Urinary bladder (tissue), 4 donors: Measurements from ENCODE around the gene MOXD1. TPM values are rescaled to one million over a fixed set of nuclear protein-coding genes. Genes with fewer than 3 reads are reported as not detected.
A peak's percentile ranks its signal among the peaks of the same experiment; 100 is the strongest.

Source experiments
- DNase-seq: peaks from one replicate; pipeline ENCODE4 v3.0.0-alpha.2; 2015; ENCODE audit errors: extremely low spot score
- H3K27ac ChIP-seq: one replicate; pipeline ENCODE4 v1.5.1; 2013; ENCODE audit warnings: low read depth, mild to moderate bottlenecking, moderate library complexity
- H3K36me3 ChIP-seq: one replicate; pipeline ENCODE4 v1.6.1; 2013; ENCODE audit warnings: mild to moderate bottlenecking, moderate library complexity; ENCODE audit not compliant: insufficient read depth
- H3K4me1 ChIP-seq: one replicate; pipeline ENCODE4 v1.6.1; 2013; ENCODE audit warnings: mild to moderate bottlenecking, moderate library complexity; ENCODE audit not compliant: insufficient read depth
- H3K4me3 ChIP-seq: one replicate; pipeline ENCODE4 v1.5.1; 2013; ENCODE audit warnings: low read depth, low read length
- WGBS: extraction: QIAGEN DNeasy Blood & Tissue Kit; methylation state at CpG from one replicate; pipeline ENCODE4 v1.1.7; 2013; 5-methylcytosine and 5-hydroxymethylcytosine counted together
- polyA plus RNA-seq: library from polyadenylated mRNA; stranded (reverse); fragments of 200-250 nt; gene quantifications from one replicate; pipeline ENCODE4 v1.2.3, GENCODE V29; 2013
- total RNA-seq: library from RNA; depleted of rRNA; stranded (reverse); fragments of >200 nt; gene quantifications from one replicate; pipeline ENCODE4 v1.2.3, GENCODE V29; 2014
- donor health status: healthy with polysubstance abuse.
- donor health status: healthy.

MOXD1 gene
- total and polyA plus RNA-seq, 2 donors: 22.4 to 123 TPM

DNA sequence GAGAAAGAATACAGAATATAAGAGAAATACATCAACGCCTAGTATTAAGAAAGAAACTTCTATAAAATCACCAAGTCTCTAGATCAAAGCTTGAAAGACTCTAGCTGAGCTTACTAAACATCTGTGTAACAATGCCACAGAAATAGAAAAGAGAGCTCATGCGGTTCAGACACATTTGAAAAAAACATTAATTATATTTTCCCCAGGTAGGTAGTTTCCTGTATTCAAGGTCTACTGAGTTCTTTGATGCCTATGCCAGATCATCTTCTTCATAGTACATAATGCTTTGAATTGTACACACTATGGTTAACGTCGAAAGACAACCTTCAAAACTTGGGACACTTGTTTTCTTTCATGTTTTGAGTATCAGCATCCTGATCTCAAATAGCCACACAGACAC lies 11.3 kb downstream of the MOXD1 start:
- WGBS: 85% methylated on average over 4 of the region's 4 CpGs
- H3K4me1 ChIP-seq: no peaks in the 10 kb centered on the region
- no peak overlapping the region for H3K27ac ChIP-seq
- no peak for DNase-seq
- no peaks in the 10 kb centered on the region for H3K36me3 ChIP-seq
- no peak overlapping the region for H3K4me3 ChIP-seq

DNA sequence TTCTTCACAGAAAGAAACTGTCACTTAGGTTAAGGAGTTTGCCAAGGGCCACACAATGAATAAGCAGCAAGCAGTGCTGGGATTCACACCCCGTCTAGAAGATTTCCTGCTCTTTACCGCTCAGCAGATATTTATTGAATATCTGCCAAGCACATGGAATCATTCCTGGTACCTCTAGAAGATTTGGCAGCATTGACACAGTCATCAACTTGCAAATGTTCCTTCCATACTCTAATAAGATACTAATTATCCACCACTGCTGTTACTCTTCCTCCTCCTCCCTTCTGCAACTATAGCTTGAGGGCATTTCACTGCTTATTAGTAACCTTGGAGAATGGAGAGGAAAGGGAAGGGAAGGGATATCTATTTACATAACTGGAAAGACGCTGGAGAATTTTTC lies 13.0 kb downstream of the MOXD1 start:
- Histone ChIP-seq H3K27ac (no peak overlapping the region), H3K36me3 (no peaks in the 10 kb centered on the region), H3K4me1 (no peaks in the 10 kb centered on the region), H3K4me3 (no peak overlapping the region)
- DNase-seq: no peak
- WGBS: 54% methylated on average over 3 of the region's 3 CpGs

DNA sequence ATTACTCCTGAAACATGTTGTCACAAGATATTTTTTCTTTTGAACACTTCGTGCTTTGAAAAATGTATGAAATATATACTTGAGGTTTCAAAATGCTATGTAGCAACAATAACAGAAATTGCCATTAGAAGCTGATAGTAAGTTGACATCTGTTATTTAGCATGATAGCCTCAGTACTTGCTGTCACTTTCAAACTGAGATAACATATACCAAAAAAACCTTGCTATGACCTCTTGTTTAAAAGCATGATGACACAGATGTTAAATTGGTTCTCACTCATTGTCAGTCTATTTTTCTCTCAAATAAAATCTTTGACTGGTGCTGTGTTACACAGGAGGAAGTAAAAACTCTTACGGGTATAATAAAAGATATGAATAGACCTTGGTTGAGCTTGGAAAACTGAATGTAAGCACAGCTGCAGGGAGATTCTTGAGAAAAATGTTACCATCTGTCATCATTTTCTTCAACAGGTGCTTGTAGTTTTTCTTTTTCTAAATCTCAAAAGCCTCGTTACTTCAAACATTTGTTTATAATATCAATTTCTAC lies 18.6 kb downstream of the MOXD1 start:
- H3K27ac ChIP-seq: no peak overlapping the region
- H3K36me3 ChIP-seq: no peaks in the 10 kb centered on the region
- no peak overlapping the region for H3K4me3 ChIP-seq
- DNase-seq: no peak
- H3K4me1 ChIP-seq: no peaks in the 10 kb centered on the region
- WGBS: 61% methylated on average over 3 of the region's 3 CpGs

DNA sequence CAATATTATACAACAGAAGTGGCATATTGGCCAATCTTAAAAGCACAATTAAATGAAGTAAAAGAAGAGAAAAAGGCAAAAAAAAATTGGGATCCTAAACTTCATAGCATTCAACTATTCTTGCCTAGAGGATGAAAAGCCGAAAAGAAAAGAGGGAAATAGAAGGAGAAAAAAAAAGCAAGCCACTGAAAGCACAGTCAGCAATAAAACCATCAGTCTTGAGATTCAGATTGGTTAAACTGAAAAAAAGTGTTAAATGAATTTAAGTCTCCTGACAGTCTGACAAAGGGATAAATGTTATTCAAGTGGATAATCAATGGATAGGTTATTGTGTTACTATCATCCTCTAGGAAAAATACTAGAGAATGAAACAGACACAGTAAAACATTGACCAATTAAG lies 19.9 kb downstream of the MOXD1 start:
- Histone ChIP-seq H3K36me3 (no peaks in the 10 kb centered on the region), H3K4me3 (no peak overlapping the region), H3K27ac (no peak overlapping the region), H3K4me1 (no peaks in the 10 kb centered on the region)
- DNase-seq: no peak
- whole genome bisulfite sequencing: 91% methylated on average over 1 of the region's 1 CpG

DNA sequence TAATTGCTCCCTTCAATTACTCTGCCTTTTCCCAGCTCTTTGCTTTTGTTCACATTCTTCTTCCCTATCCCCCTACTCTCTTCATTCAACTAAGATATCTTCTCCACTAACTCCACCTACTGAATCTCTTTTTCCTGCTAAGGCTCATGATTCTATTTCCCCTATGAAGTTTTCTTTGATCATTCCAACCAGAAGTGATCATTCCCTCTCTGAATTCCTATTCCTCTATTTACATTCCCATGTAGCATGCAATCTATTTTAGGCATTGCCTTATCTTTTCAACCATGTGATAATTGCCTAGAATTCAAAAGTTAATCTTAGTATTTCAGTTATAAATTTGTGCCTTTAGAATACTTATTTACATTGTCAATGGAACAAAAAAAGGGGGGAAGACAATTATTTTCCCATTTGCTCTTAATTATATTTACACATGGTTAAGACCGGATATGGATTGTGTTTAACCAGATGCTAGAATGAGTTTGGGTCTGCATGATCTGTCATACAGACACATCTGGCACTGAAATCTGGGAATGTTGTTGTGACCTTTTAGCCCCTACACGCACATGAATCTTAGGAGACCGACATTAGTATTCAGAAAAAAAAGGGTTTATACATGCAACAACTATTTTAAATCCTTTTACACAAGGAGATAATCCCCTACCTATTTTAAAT lies 20.8 kb downstream of the MOXD1 start:
- no peaks in the 10 kb centered on the region for H3K4me1 ChIP-seq
- no peak overlapping the region for H3K4me3 ChIP-seq
- DNase-seq: no peak
- no peaks in the 10 kb centered on the region for H3K36me3 ChIP-seq
- no peak overlapping the region for H3K27ac ChIP-seq
- 74% methylated on average over 3 of the region's 3 CpGs for whole genome bisulfite sequencing

DNA sequence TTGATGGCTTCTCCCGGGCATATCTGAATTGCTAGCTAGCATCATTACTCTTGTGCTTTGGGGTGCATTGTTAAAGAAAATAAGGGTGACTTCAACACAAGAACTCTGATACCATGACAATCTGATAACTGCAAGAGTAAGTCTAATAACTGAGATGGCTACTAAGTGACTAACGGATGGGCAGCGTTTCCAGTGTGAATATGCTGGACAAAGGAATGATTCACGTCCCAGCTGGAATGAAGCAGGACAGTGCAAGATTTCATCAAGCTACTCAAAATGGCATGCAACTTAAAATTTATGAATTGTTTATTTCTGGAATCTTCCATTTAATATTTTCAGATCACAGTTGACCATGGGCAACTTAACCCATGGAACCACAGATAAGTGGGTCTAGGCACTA lies 31.7 kb downstream of the MOXD1 start:
- WGBS: 83% methylated on average over 4 of the region's 4 CpGs
- no peak overlapping the region for H3K4me3 ChIP-seq

DNA sequence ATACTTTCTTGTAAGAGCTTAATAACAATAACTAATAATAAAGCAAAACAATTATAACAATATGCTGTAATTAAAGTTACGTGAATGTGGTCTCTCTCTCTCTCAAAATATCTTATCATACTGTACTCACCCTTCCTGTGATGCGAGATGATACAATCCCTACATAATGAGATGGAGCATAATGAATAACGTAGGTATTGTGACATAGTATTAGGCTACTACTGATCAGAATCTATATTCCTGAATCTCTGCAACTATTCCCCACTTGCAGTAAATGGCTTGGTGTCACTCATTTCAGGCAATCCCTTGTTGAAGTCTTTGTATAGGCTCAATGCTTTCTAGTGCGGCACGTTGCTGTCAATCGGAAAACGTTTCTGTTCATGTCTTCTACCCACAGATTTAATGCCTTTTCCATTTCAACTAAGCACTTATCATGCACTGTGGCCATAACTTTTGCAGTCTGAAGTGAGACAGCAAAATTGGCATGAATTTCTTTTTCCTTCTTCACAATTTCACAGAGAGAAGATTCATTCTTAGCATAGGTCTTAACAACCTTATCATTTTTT lies 32.3 kb downstream of the MOXD1 start:
- H3K27ac ChIP-seq: no peak overlapping the region
- H3K4me3 ChIP-seq: no peak overlapping the region
- H3K4me1 ChIP-seq: no peaks in the 10 kb centered on the region
- H3K36me3 ChIP-seq: no peaks in the 10 kb centered on the region
- 84% methylated on average over 7 of the region's 7 CpGs for WGBS
- DNase-seq: no peak

More for the DNA sequence above, 31.7 kb downstream of the MOXD1 start:
- Histone ChIP-seq H3K27ac (no peak overlapping the region), H3K4me1 (no peaks in the 10 kb centered on the region), H3K36me3 (no peaks in the 10 kb centered on the region)
- DNase-seq: no peak

DNA sequence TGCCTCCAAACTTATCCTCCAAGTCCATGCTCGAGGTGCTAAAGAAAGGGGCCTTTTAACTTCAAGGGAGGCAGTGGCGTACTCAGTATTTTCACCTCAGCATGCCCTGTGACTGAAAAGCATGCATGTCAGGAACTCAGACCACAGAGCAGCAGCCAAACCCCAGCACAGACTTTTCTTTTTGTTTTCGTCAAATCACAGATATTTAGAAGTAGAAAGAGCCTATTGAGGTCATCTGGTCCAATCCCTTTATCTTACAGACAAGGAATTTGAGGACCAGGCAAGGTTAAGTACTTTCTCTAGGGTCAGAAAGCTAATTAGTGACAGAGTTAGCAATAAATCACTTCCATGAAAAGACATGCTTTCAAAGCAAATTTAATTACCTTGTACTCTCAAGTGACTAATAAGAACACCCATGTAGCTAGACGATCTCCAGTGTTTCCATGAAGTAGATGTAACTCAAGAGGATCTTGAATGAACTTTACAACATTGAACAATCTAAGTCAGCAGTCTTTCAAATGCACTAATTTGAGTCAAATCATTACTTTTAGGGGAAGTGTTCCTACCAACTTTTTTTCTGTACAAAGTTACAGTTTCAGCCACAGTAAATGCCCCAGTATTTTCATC lies 35.9 kb downstream of the MOXD1 start:
- H3K36me3 ChIP-seq: no peaks in the 10 kb centered on the region
- no peaks in the 10 kb centered on the region for H3K4me1 ChIP-seq
- H3K27ac ChIP-seq: no peak overlapping the region
- no peak overlapping the region for H3K4me3 ChIP-seq
- DNase-seq: no peak
- 43% methylated on average over 4 of the region's 4 CpGs for WGBS

DNA sequence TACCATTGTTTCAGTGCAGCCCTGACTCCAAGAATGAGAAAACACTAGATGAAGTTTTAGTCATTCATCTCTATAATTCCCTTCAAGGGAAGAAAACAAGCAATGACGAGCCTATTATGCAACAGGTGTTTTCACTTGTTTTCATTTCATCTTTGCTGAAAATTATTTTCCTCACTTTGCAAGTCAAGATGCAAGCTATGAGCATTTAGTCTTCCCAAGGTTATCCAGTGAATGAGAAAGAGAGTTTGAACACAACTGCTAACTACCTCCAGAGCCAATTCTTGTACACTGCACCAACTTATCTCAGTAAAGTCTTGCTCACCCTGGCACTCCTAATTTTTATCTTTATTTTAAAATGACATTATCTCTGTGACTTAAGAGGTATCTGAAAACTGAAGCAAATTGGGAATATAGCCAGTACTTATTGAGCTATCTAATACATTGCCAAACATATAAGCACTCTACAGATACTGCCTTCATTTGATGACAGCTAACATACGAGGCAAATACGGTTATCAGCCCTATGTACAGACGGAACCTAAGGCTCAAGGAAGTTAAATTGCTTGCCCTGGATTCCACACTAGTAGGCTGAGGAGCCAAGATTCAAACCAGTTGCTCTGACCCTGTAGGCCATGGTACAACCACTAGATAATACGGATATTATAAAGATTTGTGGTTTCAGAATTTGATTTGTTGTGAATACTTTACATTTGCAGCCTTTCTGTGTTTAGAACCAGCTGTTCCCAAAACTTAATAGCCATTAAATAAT lies 36.8 kb downstream of the MOXD1 start:
- no peaks in the 10 kb centered on the region for H3K36me3 ChIP-seq

DNA sequence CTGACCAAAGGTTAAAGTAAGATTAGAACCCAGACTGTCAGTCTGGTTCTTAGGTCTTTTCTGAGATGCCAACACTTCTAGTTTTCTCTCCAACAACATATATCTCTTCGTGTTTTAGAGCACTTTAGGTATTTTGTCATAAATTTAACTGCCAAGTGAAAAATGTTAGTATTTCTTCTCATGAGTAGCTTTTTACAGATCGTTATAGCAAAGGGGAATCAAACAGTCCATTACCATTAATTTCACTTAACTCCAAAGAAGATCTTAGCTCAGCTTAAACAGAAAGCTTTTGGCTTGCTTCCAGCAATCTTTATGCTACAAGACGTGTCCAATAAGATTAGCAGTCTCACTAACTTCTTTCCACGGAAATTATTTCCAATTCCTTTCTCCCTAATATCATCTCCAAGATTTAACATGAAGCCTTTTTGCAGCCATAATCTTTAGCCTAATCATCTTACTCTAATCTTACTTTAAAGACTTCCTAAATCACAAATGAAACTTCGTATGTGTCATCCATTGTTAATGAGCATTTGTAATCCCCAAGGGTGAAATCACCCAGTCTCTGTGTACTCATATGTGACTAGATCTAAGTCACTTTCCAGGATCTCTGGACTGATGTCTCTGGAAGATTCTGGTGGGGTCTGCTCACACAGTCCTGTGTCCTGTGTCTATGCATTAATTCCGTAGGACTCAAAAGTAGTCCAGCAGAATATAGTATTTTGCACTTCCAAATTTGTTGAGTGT lies 38.7 kb downstream of the MOXD1 start:
- DNase-seq: no peak
- H3K27ac ChIP-seq: no peak overlapping the region
- no peaks in the 10 kb centered on the region for H3K36me3 ChIP-seq
- H3K4me1 ChIP-seq: no peaks in the 10 kb centered on the region
- 43% methylated on average over 6 of the region's 6 CpGs for WGBS
- no peak overlapping the region for H3K4me3 ChIP-seq

More for the DNA sequence above, 36.8 kb downstream of the MOXD1 start:
- no peak for DNase-seq
- Histone ChIP-seq H3K27ac (peak overlapping the region; percentile 10), H3K4me1 (no peaks in the 10 kb centered on the region), H3K4me3 (no peak overlapping the region)
- WGBS: 44% methylated on average over 5 of the region's 5 CpGs

DNA sequence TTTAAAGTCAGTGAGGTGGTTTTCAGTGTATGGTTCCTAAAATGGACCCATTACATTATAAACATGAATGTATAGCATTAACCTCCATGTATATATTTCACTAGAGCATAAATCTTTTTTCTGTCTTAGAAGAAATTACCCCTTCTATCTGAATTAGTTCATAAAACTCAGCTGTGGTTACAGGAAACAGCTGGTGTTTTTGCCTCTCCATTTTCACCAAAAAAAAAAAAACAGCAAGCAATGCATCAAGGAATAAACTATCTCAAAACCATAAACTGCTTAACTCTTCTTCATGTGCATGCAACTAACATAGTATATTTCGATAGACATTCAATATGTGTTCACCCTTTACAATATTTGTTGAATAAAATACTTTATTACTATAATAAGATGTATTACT lies 40.2 kb downstream of the MOXD1 start:
- 54% methylated on average over 1 of the region's 1 CpG for WGBS
- Histone ChIP-seq H3K27ac (no peak overlapping the region), H3K36me3 (no peaks in the 10 kb centered on the region), H3K4me1 (no peaks in the 10 kb centered on the region), H3K4me3 (no peak overlapping the region)
- no peak for DNase-seq

DNA sequence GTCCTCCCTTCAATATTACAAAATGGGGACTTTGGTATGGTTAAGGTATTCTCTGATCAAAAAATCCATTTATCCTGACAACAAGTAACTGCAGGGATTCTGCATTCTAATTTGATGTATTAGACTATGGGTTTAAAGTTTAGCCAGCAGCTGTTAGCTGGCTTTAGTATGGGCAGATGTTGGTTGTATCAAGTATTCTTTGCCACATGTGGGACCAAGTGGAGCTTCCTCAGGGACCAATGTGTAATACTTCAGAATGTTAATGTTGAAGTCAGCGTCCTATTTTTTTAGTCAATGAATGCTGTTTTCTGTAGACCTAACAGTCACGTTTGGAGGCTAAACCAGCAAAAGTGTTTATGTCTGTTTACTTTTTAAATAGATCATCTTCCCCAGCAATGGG lies 41.4 kb downstream of the MOXD1 start:
- no peak overlapping the region for H3K4me3 ChIP-seq
- H3K36me3 ChIP-seq: no peaks in the 10 kb centered on the region
- no peak overlapping the region for H3K27ac ChIP-seq
- no peaks in the 10 kb centered on the region for H3K4me1 ChIP-seq
- WGBS: 67% methylated on average over 2 of the region's 2 CpGs
- no peak for DNase-seq

DNA sequence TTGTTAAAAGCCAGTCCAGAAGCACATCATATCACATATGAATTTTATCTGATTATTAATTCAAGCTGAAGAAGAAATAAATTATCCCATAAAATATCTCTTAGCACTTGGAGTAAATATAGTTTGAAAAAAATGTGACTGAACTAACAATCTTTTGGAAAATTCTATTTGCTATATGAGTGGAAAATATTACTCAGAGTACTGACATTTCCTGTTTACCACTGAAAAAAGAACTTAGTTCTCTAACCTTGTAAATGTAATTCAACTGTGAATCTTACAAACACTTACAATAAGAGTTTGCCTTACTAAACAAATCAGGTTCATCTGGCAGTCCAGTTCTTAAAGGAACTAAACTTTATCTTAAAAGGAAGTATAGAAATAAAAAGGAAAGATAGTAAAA lies 44.2 kb downstream of the MOXD1 start:
- Histone ChIP-seq H3K27ac (no peak overlapping the region), H3K4me1 (no peaks in the 10 kb centered on the region), H3K36me3 (no peaks in the 10 kb centered on the region), H3K4me3 (no peak overlapping the region)
- DNase-seq: no peak
